PC-3 (cell line): ENCODE results near the gene KLK11. TPM values are rescaled to one million over a fixed set of nuclear protein-coding genes. Genes with fewer than 3 reads are reported as not detected.

Experiments used
- ATAC-seq: fragments of 200-7000 bp; cut with Tn5 transposase; 2 replicates; pipeline ENCODE4 v1.9.1; 2020; ENCODE audit warnings: mild to moderate bottlenecking, moderate library complexity
- BruUV-seq: library from RNA; stranded (reverse); fragments of 400-500 nt; replicated peaks from 2 replicates; lab custom pipeline; 2021; lab: Mats Ljungman, UMichigan
- CTCF ChIA-PET: fragments of 300-600 bp; sonication (Branson Sonifier 250); formaldehyde crosslinking; loops from one replicate; lab custom pipeline; 2022; ENCODE audit warnings: antibody characterized with exemption; lab: Charles Lee
- POLR2A ChIA-PET: fragments of 300-600 bp; sonication (Branson Sonifier 250); formaldehyde crosslinking; loops from one replicate; lab custom pipeline; 2022; ENCODE audit warnings: antibody characterized with exemption; ENCODE audit not compliant: unreplicated experiment; lab: Charles Lee
- DNase-seq: peaks from one replicate; pipeline ENCODE4 v3.0.0-alpha.2; 2015
- H2AFZ ChIP-seq: fragments of 300-600 bp; sonication (generic); 2 replicates; pipeline ENCODE4 v1.6.0; 2016; ENCODE audit warnings: antibody characterized with exemption, low read length
- H3F3A ChIP-seq: fragments of 300-600 bp; sonication (generic); one replicate; pipeline ENCODE4 v1.6.0; 2017; ENCODE audit warnings: antibody characterized with exemption, low read length, control low read depth, mild to moderate bottlenecking; ENCODE audit not compliant: unreplicated experiment
- H3K27ac ChIP-seq: fragments of 300-600 bp; sonication (generic); 2 replicates; pipeline ENCODE4 v1.5.1; 2016; ENCODE audit warnings: mild to moderate bottlenecking, low read length
- H3K27me3 ChIP-seq: fragments of 300-600 bp; sonication (generic); 2 replicates; pipeline ENCODE4 v1.6.1; 2016; ENCODE audit warnings: low read length, mixed read lengths
- H3K36me3 ChIP-seq: fragments of 300-600 bp; sonication (generic); 2 replicates; pipeline ENCODE4 v1.6.1; 2016; ENCODE audit warnings: low read depth, mixed run types, low read length, mixed read lengths
- H3K4me1 ChIP-seq: fragments of 300-600 bp; sonication (generic); 2 replicates; pipeline ENCODE4 v1.5.1; 2016; ENCODE audit warnings: low read length; ENCODE audit not compliant: insufficient read depth
- H3K4me2 ChIP-seq: fragments of 300-600 bp; sonication (generic); 2 replicates; pipeline ENCODE4 v1.6.0; 2016; ENCODE audit warnings: low read length
- H3K4me3 ChIP-seq: fragments of 300-600 bp; sonication (generic); 2 replicates; pipeline ENCODE4 v1.5.1; 2016; ENCODE audit warnings: mild to moderate bottlenecking, low read length, mixed read lengths
- H3K79me2 ChIP-seq: fragments of 300-600 bp; sonication (generic); 2 replicates; pipeline ENCODE4 v1.6.1; 2017; ENCODE audit warnings: low read length, mixed read lengths
- H3K9ac ChIP-seq: fragments of 300-600 bp; sonication (generic); 2 replicates; pipeline ENCODE4 v1.6.0; 2016; ENCODE audit warnings: mild to moderate bottlenecking, low read length
- H3K9me2 ChIP-seq: fragments of 300-600 bp; sonication (generic); replicated peaks from 2 replicates; pipeline ENCODE4 v1.6.1; 2016; ENCODE audit warnings: mixed run types, low read length, mixed read lengths
- H3K9me3 ChIP-seq: fragments of 300-600 bp; sonication (generic); 2 replicates; pipeline ENCODE4 v1.6.1; 2016; ENCODE audit warnings: low read length, mixed read lengths
- H4K20me1 ChIP-seq: fragments of 300-600 bp; sonication (generic); 2 replicates; pipeline ENCODE4 v1.6.1; 2016; ENCODE audit warnings: low read length, mixed read lengths
- CTCF ChIP-seq: fragments of 300-600 bp; sonication (generic); conservative IDR thresholded peaks from 2 replicates; pipeline ENCODE4 v1.5.1; 2017; ENCODE audit warnings: antibody characterized with exemption, low read depth, mild to moderate bottlenecking, low read length
- EZH2 ChIP-seq: fragments of 300-600 bp; sonication (generic); IDR thresholded peaks from one replicate; pipeline ENCODE4 v1.6.1; 2017; ENCODE audit warnings: antibody characterized with exemption, mild to moderate bottlenecking, low read length; ENCODE audit not compliant: unreplicated experiment
- EZH2phosphoT487 ChIP-seq: fragments of 300-600 bp; sonication (generic); IDR thresholded peaks from 2 replicates; pipeline ENCODE4 v1.6.1; 2018; ENCODE audit warnings: mild to moderate bottlenecking, antibody characterized with exemption, low read length, borderline replicate concordance
- intact Hi-C: fragments of 100-400 bp; cut with micrococcal nuclease; formaldehyde crosslinking; loops from 2 replicates; pipeline ENCODE4 v1.9.0; 2023
- total RNA-seq: library from RNA; depleted of rRNA; stranded (reverse); fragments of >200 nt; gene quantifications from 2 replicates; pipeline ENCODE4 v1.2.3, GENCODE V29; 2014; rRNA removed

Gene KLK11
- total RNA-seq, 1 experiment from 2014 or later = not detected

- CTCF ChIA-PET = interaction anchor here (0.8 kb wide), 1 partner anchor 48 kb away, joined by 3 read pairs; no protein-coding TSS in a partner anchor
- Histone ChIP-seq H3K27ac (peak overlapping the region; percentile 55), H3K36me3 (no peaks in the 10 kb centered on the region), H3K4me2 (no peak overlapping the region), H3K9me3 (no peaks in the 10 kb centered on the region), H3K4me3 (no peak overlapping the region), H4K20me1 (no peaks in the 10 kb centered on the region), H3K9ac (no peak overlapping the region), H3K79me2 (peaks cover 3% of the 10 kb centered on the region; the same call in 1 of the 2 replicates), H3F3A (peaks cover 8% of the 10 kb centered on the region), H3K27me3 (no peaks in the 10 kb centered on the region), H3K4me1 (peaks cover 62% of the 10 kb centered on the region), H2AFZ (no peak overlapping the region), H3K9me2 (no peaks in the 10 kb centered on the region)
- DNase-seq = peak; percentile 94
- no peak for TF ChIP-seq CTCF
- TF ChIP-seq EZH2 = no peak
- peak; percentile 30; the same call in 1 of the 2 replicates for TF ChIP-seq EZH2phosphoT487
- intact Hi-C loops = no loop called here
- ATAC-seq = no peak
- POLR2A ChIA-PET = interaction anchor here (0.6 kb wide), 1 partner anchor 42 kb away, joined by 3 read pairs; no protein-coding TSS in a partner anchor
- no TSS peak for BruUV-seq
Measured at GRCh38 chr19:50972795-50973376, 53.5 kb downstream of the KLK11 start.

Other genes starting within 250 kb of the KLK11 start
- gene ACP4, start 236.2 kb downstream of the KLK11 start, total RNA-seq = not detected in 2 replicates
- not detected in 2 replicates for gene KLK1, start 202.8 kb downstream of the KLK11 start, total RNA-seq
- gene KLK15, start 193.0 kb downstream of the KLK11 start, total RNA-seq = 1.3 TPM in 1 of 2 replicates, not detected in the other
- not detected in 2 replicates for gene KLK3, start 171.7 kb downstream of the KLK11 start, total RNA-seq
- gene KLK2, start 153.2 kb downstream of the KLK11 start, total RNA-seq = not detected in 2 replicates
- not detected in 2 replicates for gene KLK4, start 115.2 kb downstream of the KLK11 start, total RNA-seq
- 58.5 and 59.0 TPM in 2 replicates for gene KLK5, start 73.6 kb downstream of the KLK11 start, total RNA-seq
- gene KLK6, start 57.0 kb downstream of the KLK11 start, total RNA-seq = 73.7 and 75.0 TPM in 2 replicates
- 0.23 and 3.6 TPM in 2 replicates for gene KLK7, start 42.7 kb downstream of the KLK11 start, total RNA-seq
- gene KLK8, start 25.0 kb downstream of the KLK11 start, total RNA-seq = 2.3 TPM in 1 of 2 replicates, not detected in the other
- 1.2 and 2.9 TPM in 2 replicates for gene KLK10, start 6.9 kb downstream of the KLK11 start, total RNA-seq
- not detected in 2 replicates for gene KLK12, start 8.4 kb upstream of the KLK11 start, total RNA-seq
- not detected in 2 replicates for gene KLK13, start 38.5 kb upstream of the KLK11 start, total RNA-seq
- gene KLK14, start 56.3 kb upstream of the KLK11 start, total RNA-seq = not detected in 2 replicates
- 29.0 and 40.8 TPM in 2 replicates for gene CTU1, start 81.8 kb upstream of the KLK11 start, total RNA-seq
- not detected in 2 replicates for gene SIGLEC9, start 98.3 kb upstream of the KLK11 start, total RNA-seq
- gene SIGLEC7, start 115.7 kb upstream of the KLK11 start, total RNA-seq = not detected in 2 replicates
- 2.2 and 6.0 TPM in 2 replicates for gene CD33, start 198.5 kb upstream of the KLK11 start, total RNA-seq
- not detected in 2 replicates for gene SIGLECL1, start 224.5 kb upstream of the KLK11 start, total RNA-seq